ENCODE measurements around the gene FSD1. TPM values are rescaled to one million over a fixed set of nuclear protein-coding genes. Genes with fewer than 3 reads are reported as not detected.

FSD1 gene
- total RNA-seq, 4 donors from 2014 or later = not detected

GRCh38 chr19:4319067-4319718 is 14.8 kb downstream of the FSD1 start:
- H3K36me3 ChIP-seq = no peaks in the 10 kb centered on the region
- no peak for TF ChIP-seq POLR2A (IDR thresholded peaks at IDR 0.05)
- no peak for TF ChIP-seq CTCF (IDR thresholded peaks at IDR 0.05 in 4 of 5, conservative IDR thresholded peaks at IDR 0.05 in 1 of 5)
- ATAC-seq (no peak), DNase-seq (no peak)
- no peaks in the 10 kb centered on the region for H3K27me3 ChIP-seq
- H3K4me3 ChIP-seq = no peak overlapping the region
- no peak overlapping the region for H3K27ac ChIP-seq
- no peaks in the 10 kb centered on the region for H3K9me3 ChIP-seq
- in situ Hi-C loops (cut with MboI; ENCODE audit: low sequenced_read_pairs in 4 of 4) (no loop called here), intact Hi-C loops (cut with DNase I; ENCODE audit: low total_unique reads) (no loop called here)
- no peaks in the 10 kb centered on the region for H3K4me1 ChIP-seq

GRCh38 chr19:4320419-4320818 is 16.0 kb downstream of the FSD1 start:
- Histone ChIP-seq H3K36me3 (no peaks in the 10 kb centered on the region), H3K4me3 (no peak overlapping the region), H3K4me1 (no peaks in the 10 kb centered on the region), H3K27ac (no peak overlapping the region), H3K27me3 (no peaks in the 10 kb centered on the region), H3K9me3 (no peaks in the 10 kb centered on the region)
- in situ Hi-C loops (cut with MboI; ENCODE audit: low sequenced_read_pairs in 4 of 4) = no loop called here
- ATAC-seq (no peak), DNase-seq (no peak)
- no peak for TF ChIP-seq POLR2A (IDR thresholded peaks at IDR 0.05)
- no peak for TF ChIP-seq CTCF (IDR thresholded peaks at IDR 0.05 in 4 of 5, conservative IDR thresholded peaks at IDR 0.05 in 1 of 5)
- intact Hi-C loops (cut with DNase I; ENCODE audit: low total_unique reads) = no loop called here

GRCh38 chr19:4322942-4323665 is 18.7 kb downstream of the FSD1 start:
- no peak for TF ChIP-seq CTCF (IDR thresholded peaks at IDR 0.05 in 4 of 5, conservative IDR thresholded peaks at IDR 0.05 in 1 of 5)
- no peak for TF ChIP-seq POLR2A (IDR thresholded peaks at IDR 0.05)
- in situ Hi-C loops (cut with MboI; ENCODE audit: low sequenced_read_pairs in 4 of 4) (no loop called here), intact Hi-C loops (cut with DNase I; ENCODE audit: low total_unique reads) (no loop called here)
- Histone ChIP-seq H3K4me1 (peaks cover 0 to 13% of the 10 kb centered on the region in 2 donors), H3K9me3 (no peaks in the 10 kb centered on the region), H3K4me3 (no peak overlapping the region), H3K27ac (no peak overlapping the region), H3K27me3 (peaks cover 11 to 17% (median 16%) of the 10 kb centered on the region in 3 donors), H3K36me3 (no peaks in the 10 kb centered on the region)
- no peak for ATAC-seq
- no peak for DNase-seq

GRCh38 chr19:4323692-4324091 is 19.3 kb downstream of the FSD1 start:
- intact Hi-C loops (cut with DNase I; ENCODE audit: low total_unique reads) (no loop called here), in situ Hi-C loops (cut with MboI; ENCODE audit: low sequenced_read_pairs in 4 of 4) (no loop called here)
- no peak for ATAC-seq

More at GRCh38 chr19:4323692-4324091, 19.3 kb downstream of the FSD1 start:
- H3K9me3 ChIP-seq = no peaks in the 10 kb centered on the region
- no peak for TF ChIP-seq CTCF (IDR thresholded peaks at IDR 0.05 in 4 of 5, conservative IDR thresholded peaks at IDR 0.05 in 1 of 5)
- TF ChIP-seq POLR2A (IDR thresholded peaks at IDR 0.05) = no peak
- no peak overlapping the region for H3K4me3 ChIP-seq
- H3K4me1 ChIP-seq = peaks cover 0 to 13% of the 10 kb centered on the region in 2 donors
- H3K27me3 ChIP-seq = peaks cover 11 to 17% (median 16%) of the 10 kb centered on the region in 3 donors
- DNase-seq = no peak
- H3K36me3 ChIP-seq = no peaks in the 10 kb centered on the region
- H3K27ac ChIP-seq = no peak overlapping the region
